ENCODE data around the gene B3GALT5.
A peak's percentile ranks its signal among the peaks of the same experiment; 100 is the strongest.

Gene B3GALT5

DNA sequence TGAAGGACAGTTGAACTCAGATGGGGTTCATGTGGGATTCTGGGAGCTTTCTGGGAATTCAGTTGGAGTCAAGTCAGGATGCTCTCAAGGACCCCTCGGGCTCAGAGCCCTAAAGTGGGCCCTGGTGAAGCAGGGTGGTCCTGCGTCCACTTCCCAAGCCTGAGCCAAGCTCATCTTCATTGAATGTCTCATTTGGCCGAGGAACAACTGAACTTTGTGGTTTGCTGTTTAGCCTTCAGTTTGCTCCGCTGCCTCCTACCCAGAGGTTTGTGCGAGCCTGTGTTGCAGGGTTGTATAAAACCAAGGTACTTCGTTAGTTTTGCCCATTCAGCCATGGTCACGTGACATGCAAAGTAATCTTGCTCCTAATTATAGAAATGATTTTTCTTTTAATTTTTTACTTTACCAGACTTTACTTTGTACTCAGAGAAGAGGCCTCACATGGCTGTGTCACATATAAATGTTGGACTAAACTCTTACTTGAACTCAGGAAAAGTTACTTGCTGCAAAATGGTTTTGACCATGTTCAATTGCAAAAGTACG, 49.7 kb downstream of the B3GALT5 start:
- no peak overlapping the region for H3K23ac ChIP-seq (ENCODE audit: low read length in 2 of 2)
- H4K8ac ChIP-seq (ENCODE audit: low read length) = no peak overlapping the region
- H2BK12ac ChIP-seq (ENCODE audit: low read length in 2 of 2) = no peak overlapping the region
- H3K4me2 ChIP-seq (ENCODE audit: low read length, poor library complexity, severe bottlenecking) = no peak overlapping the region
- H3K9me3 ChIP-seq (ENCODE audit: control insufficient read depth, low read length) = peaks cover 3% of the 10 kb centered on the region
- no peak overlapping the region for H3K9ac ChIP-seq (ENCODE audit: low read length)
- no peak overlapping the region for H3K27ac ChIP-seq (ENCODE audit: low read length, poor library complexity, severe bottlenecking)
- peak overlapping the region; percentile 13 for H2AK5ac ChIP-seq (ENCODE audit: low read length, severe bottlenecking)
- H4K91ac ChIP-seq (ENCODE audit: low read length) = no peak overlapping the region
- DNase-seq = no peak
- H3K79me1 ChIP-seq (replicated peaks; ENCODE audit: low read length, poor library complexity, severe bottlenecking) = peaks cover 22% of the 10 kb centered on the region
- H3K4me1 ChIP-seq (ENCODE audit: control insufficient read depth, insufficient read depth, low read depth, low read length) = peaks cover 26% of the 10 kb centered on the region
- H3K4me3 ChIP-seq (ENCODE audit: insufficient read depth in 1 of 2, low read depth in 1 of 2, low read length in 2 of 2) = no peak overlapping the region
- H2BK120ac ChIP-seq (ENCODE audit: low read depth, low read length) = no peak overlapping the region
- H3K18ac ChIP-seq (ENCODE audit: low read depth in 1 of 2, low read length in 2 of 2) = no peak overlapping the region
- H3K36me3 ChIP-seq (ENCODE audit: control insufficient read depth in 1 of 2, insufficient read depth in 2 of 2, low read depth in 1 of 2, low read length in 2 of 2) = peaks cover 0 to 39% of the 10 kb centered on the region in 2 experiments
- 98% methylated on average over 6 of the region's 8 CpGs for WGBS
- no peak overlapping the region for H2AFZ ChIP-seq (ENCODE audit: low read depth, low read length)
- H3K14ac ChIP-seq (ENCODE audit: low read length in 2 of 2) = no peak overlapping the region
- no peak overlapping the region for H2BK5ac ChIP-seq (ENCODE audit: low read depth, low read length, poor library complexity, severe bottlenecking)
- no peak overlapping the region for H2BK15ac ChIP-seq (ENCODE audit: low read depth, poor library complexity, severe bottlenecking)
- H3K4ac ChIP-seq (ENCODE audit: low read depth in 1 of 2, low read length in 2 of 2) = peak overlapping the region in 1 of 2 experiments; percentile 20
- peaks cover 0 to 8% of the 10 kb centered on the region in 2 experiments for H3K27me3 ChIP-seq (ENCODE audit: control insufficient read depth in 1 of 2, insufficient read depth in 1 of 2, low read length in 2 of 2)

DNA sequence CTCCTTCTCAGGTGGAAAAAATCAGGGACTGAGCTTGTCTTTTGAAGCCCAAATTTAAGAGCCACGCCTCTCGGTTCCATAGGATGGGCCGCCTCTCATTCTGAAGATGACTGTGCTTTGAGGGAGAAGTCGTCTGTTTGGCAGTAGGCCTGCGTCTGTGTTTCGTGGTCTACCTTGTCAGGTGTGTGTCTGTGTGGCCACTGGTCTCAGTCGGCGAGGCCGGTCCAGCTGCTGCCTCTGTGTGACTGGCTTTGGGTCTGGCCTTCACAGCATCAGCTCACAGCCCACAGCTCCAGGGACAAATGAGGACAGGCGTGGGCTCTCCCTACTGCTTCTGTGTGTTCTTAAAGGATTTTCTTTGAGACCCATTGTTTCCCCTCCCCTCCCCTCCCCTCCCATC, 50.3 kb downstream of the B3GALT5 start:
- peaks cover 3% of the 10 kb centered on the region for H3K9me3 ChIP-seq (ENCODE audit: control insufficient read depth, low read length)
- no peak overlapping the region for H3K9ac ChIP-seq (ENCODE audit: low read length)
- peaks cover 0 to 42% of the 10 kb centered on the region in 2 experiments for H3K36me3 ChIP-seq (ENCODE audit: control insufficient read depth in 1 of 2, insufficient read depth in 2 of 2, low read depth in 1 of 2, low read length in 2 of 2)
- H2AK5ac ChIP-seq (ENCODE audit: low read length, severe bottlenecking) = no peak overlapping the region
- no peak overlapping the region for H3K27ac ChIP-seq (ENCODE audit: low read length, poor library complexity, severe bottlenecking)
- peaks cover 24% of the 10 kb centered on the region for H3K4me1 ChIP-seq (ENCODE audit: control insufficient read depth, insufficient read depth, low read depth, low read length)
- H3K14ac ChIP-seq (ENCODE audit: low read length in 2 of 2) = peak overlapping the region in 1 of 2 experiments; percentile 63
- H3K4ac ChIP-seq (ENCODE audit: low read depth in 1 of 2, low read length in 2 of 2) = no peak overlapping the region
- H2BK120ac ChIP-seq (ENCODE audit: low read depth, low read length) = no peak overlapping the region
- no peak overlapping the region for H2BK5ac ChIP-seq (ENCODE audit: low read depth, low read length, poor library complexity, severe bottlenecking)
- H3K18ac ChIP-seq (ENCODE audit: low read depth in 1 of 2, low read length in 2 of 2) = no peak overlapping the region
- no peak overlapping the region for H3K4me3 ChIP-seq (ENCODE audit: insufficient read depth in 1 of 2, low read depth in 1 of 2, low read length in 2 of 2)
- no peak overlapping the region for H2BK15ac ChIP-seq (ENCODE audit: low read depth, poor library complexity, severe bottlenecking)
- no peak overlapping the region for H4K8ac ChIP-seq (ENCODE audit: low read length)
- 92% methylated on average over 10 of the region's 10 CpGs for WGBS
- H3K4me2 ChIP-seq (ENCODE audit: low read length, poor library complexity, severe bottlenecking) = no peak overlapping the region
- no peak overlapping the region for H2AFZ ChIP-seq (ENCODE audit: low read depth, low read length)
- peaks cover 25% of the 10 kb centered on the region for H3K79me1 ChIP-seq (replicated peaks; ENCODE audit: low read length, poor library complexity, severe bottlenecking)
- no peak overlapping the region for H2BK12ac ChIP-seq (ENCODE audit: low read length in 2 of 2)
- DNase-seq = no peak
- peak overlapping the region in 1 of 2 experiments; percentile 29 for H3K23ac ChIP-seq (ENCODE audit: low read length in 2 of 2)
- peaks cover 0 to 8% of the 10 kb centered on the region in 2 experiments for H3K27me3 ChIP-seq (ENCODE audit: control insufficient read depth in 1 of 2, insufficient read depth in 1 of 2, low read length in 2 of 2)
- H4K91ac ChIP-seq (ENCODE audit: low read length) = no peak overlapping the region

- Histone ChIP-seq H2AFZ (ENCODE audit: low read depth, low read length) (no peak overlapping the region), H2AK5ac (ENCODE audit: low read length, severe bottlenecking) (peak overlapping the region; percentile 34), H3K9me3 (ENCODE audit: control insufficient read depth, low read length) (peaks cover 3% of the 10 kb centered on the region), H3K27me3 (ENCODE audit: control insufficient read depth in 1 of 2, insufficient read depth in 1 of 2, low read length in 2 of 2) (peaks cover 0 to 8% of the 10 kb centered on the region in 2 experiments), H3K36me3 (ENCODE audit: control insufficient read depth in 1 of 2, insufficient read depth in 2 of 2, low read depth in 1 of 2, low read length in 2 of 2) (peaks cover 0 to 42% of the 10 kb centered on the region in 2 experiments), H4K8ac (ENCODE audit: low read length) (no peak overlapping the region), H2BK15ac (ENCODE audit: low read depth, poor library complexity, severe bottlenecking) (no peak overlapping the region), H3K18ac (ENCODE audit: low read depth in 1 of 2, low read length in 2 of 2) (no peak overlapping the region), H3K4me1 (ENCODE audit: control insufficient read depth, insufficient read depth, low read depth, low read length) (peaks cover 22% of the 10 kb centered on the region), H3K23ac (ENCODE audit: low read length in 2 of 2) (no peak overlapping the region), H4K91ac (ENCODE audit: low read length) (peak overlapping the region; percentile 32), H2BK12ac (ENCODE audit: low read length in 2 of 2) (no peak overlapping the region), H2BK120ac (ENCODE audit: low read depth, low read length) (no peak overlapping the region), H3K79me1 (replicated peaks; ENCODE audit: low read length, poor library complexity, severe bottlenecking) (peaks cover 30% of the 10 kb centered on the region), H3K4ac (ENCODE audit: low read depth in 1 of 2, low read length in 2 of 2) (no peak overlapping the region), H3K4me2 (ENCODE audit: low read length, poor library complexity, severe bottlenecking) (no peak overlapping the region), H3K14ac (ENCODE audit: low read length in 2 of 2) (no peak overlapping the region), H3K9ac (ENCODE audit: low read length) (no peak overlapping the region), H3K4me3 (ENCODE audit: insufficient read depth in 1 of 2, low read depth in 1 of 2, low read length in 2 of 2) (peak overlapping the region in 1 of 2 experiments; percentile 6), H3K27ac (ENCODE audit: low read length, poor library complexity, severe bottlenecking) (no peak overlapping the region), H2BK5ac (ENCODE audit: low read depth, low read length, poor library complexity, severe bottlenecking) (no peak overlapping the region)
- 92% methylated on average over 15 of the region's 15 CpGs for WGBS
- DNase-seq = no peak
Observed at GRCh38 chr21:39663742-39664492, 51.2 kb downstream of the B3GALT5 start.

- no peak overlapping the region for H3K4ac ChIP-seq (ENCODE audit: low read depth in 1 of 2, low read length in 2 of 2)
- peaks cover 0 to 42% of the 10 kb centered on the region in 2 experiments for H3K36me3 ChIP-seq (ENCODE audit: control insufficient read depth in 1 of 2, insufficient read depth in 2 of 2, low read depth in 1 of 2, low read length in 2 of 2)
- no peak overlapping the region for H2AK5ac ChIP-seq (ENCODE audit: low read length, severe bottlenecking)
- H2BK15ac ChIP-seq (ENCODE audit: low read depth, poor library complexity, severe bottlenecking) = no peak overlapping the region
- no peak overlapping the region for H2BK120ac ChIP-seq (ENCODE audit: low read depth, low read length)
- no peak overlapping the region for H2BK12ac ChIP-seq (ENCODE audit: low read length in 2 of 2)
- WGBS = 91% methylated on average over 10 of the region's 12 CpGs
- no peak overlapping the region for H3K23ac ChIP-seq (ENCODE audit: low read length in 2 of 2)
- no peak overlapping the region for H3K9ac ChIP-seq (ENCODE audit: low read length)
- H4K8ac ChIP-seq (ENCODE audit: low read length) = no peak overlapping the region
- no peak overlapping the region for H3K4me2 ChIP-seq (ENCODE audit: low read length, poor library complexity, severe bottlenecking)
- H3K4me1 ChIP-seq (ENCODE audit: control insufficient read depth, insufficient read depth, low read depth, low read length) = peaks cover 24% of the 10 kb centered on the region
- no peak overlapping the region for H3K27ac ChIP-seq (ENCODE audit: low read length, poor library complexity, severe bottlenecking)
- H3K4me3 ChIP-seq (ENCODE audit: insufficient read depth in 1 of 2, low read depth in 1 of 2, low read length in 2 of 2) = no peak overlapping the region
- H3K27me3 ChIP-seq (ENCODE audit: control insufficient read depth in 1 of 2, insufficient read depth in 1 of 2, low read length in 2 of 2) = peaks cover 0 to 8% of the 10 kb centered on the region in 2 experiments
- peaks cover 3% of the 10 kb centered on the region for H3K9me3 ChIP-seq (ENCODE audit: control insufficient read depth, low read length)
- H2AFZ ChIP-seq (ENCODE audit: low read depth, low read length) = no peak overlapping the region
- no peak overlapping the region for H4K91ac ChIP-seq (ENCODE audit: low read length)
- H3K18ac ChIP-seq (ENCODE audit: low read depth in 1 of 2, low read length in 2 of 2) = no peak overlapping the region
- no peak overlapping the region for H2BK5ac ChIP-seq (ENCODE audit: low read depth, low read length, poor library complexity, severe bottlenecking)
- DNase-seq = no peak
- no peak overlapping the region for H3K14ac ChIP-seq (ENCODE audit: low read length in 2 of 2)
- H3K79me1 ChIP-seq (replicated peaks; ENCODE audit: low read length, poor library complexity, severe bottlenecking) = peaks cover 32% of the 10 kb centered on the region
Observed at GRCh38 chr21:39664586-39664985, 51.8 kb downstream of the B3GALT5 start.

Data from mesenchymal stem cell (in vitro differentiated cells and primary cell).